HEK293 (cell line): ENCODE results near the gene TIGD4.

ENCODE experiments used
- CTCF ChIA-PET: fragments of 350-600 bp; formaldehyde crosslinking; extraction: SDS; loops from one replicate; lab custom pipeline; 2021; ENCODE audit warnings: antibody characterized with exemption; lab: Yijun Ruan, JAX
- POLR2A ChIA-PET: fragments of 300-600 bp; formaldehyde crosslinking; extraction: SDS; loops from one replicate; lab custom pipeline; 2020; ENCODE audit warnings: antibody characterized with exemption, inconsistent platforms; lab: Yijun Ruan, JAX
- H3K27ac ChIP-seq: fragments of 200-500 bp; sonication (Bioruptor generic); 2 replicates; pipeline ENCODE4 v1.5.1; 2014; ENCODE audit warnings: low read depth, low read length, control low read depth, inconsistent platforms; ENCODE audit errors: extremely low read depth
- H3K36me3 ChIP-seq, 2 experiments: fragments of 200-500 bp in 1 of 2; sonication (Bioruptor generic) in 1 of 2; 1 replicate in 1 of 2; 2 replicates in 1 of 2; pipeline ENCODE4 v1.5.1; 2014 to 2017; ENCODE audit warnings: inconsistent platforms in 2 of 2, low read length in 2 of 2; ENCODE audit not compliant: control insufficient read depth in 2 of 2, insufficient read depth in 1 of 2
- H3K4me1 ChIP-seq: fragments of 200-500 bp; sonication (Bioruptor generic); 2 replicates; pipeline ENCODE4 v1.5.1; 2014; ENCODE audit warnings: mild to moderate bottlenecking, low read length, inconsistent platforms; ENCODE audit not compliant: control insufficient read depth, insufficient read depth
- H3K4me3 ChIP-seq: 2 replicates; pipeline ENCODE4 v1.5.1; 2011; ENCODE audit warnings: low read depth, mild to moderate bottlenecking, control low read depth, low read length, moderate library complexity
- H3K9me3 ChIP-seq: fragments of 200-500 bp; sonication (Bioruptor generic); 2 replicates; pipeline ENCODE4 v1.5.1; 2014; ENCODE audit warnings: low read depth, low read length, inconsistent platforms; ENCODE audit not compliant: control insufficient read depth, insufficient read depth
- GLI4 ChIP-seq: fragments of 450-650 bp; formaldehyde crosslinking; IDR thresholded peaks from 2 replicates; pipeline ENCODE4 v1.5.1; 2016; ENCODE audit warnings: missing biosample characterization, missing genetic modification characterization
- GLIS2 ChIP-seq: fragments of 450-650 bp; formaldehyde crosslinking; IDR thresholded peaks from 2 replicates; pipeline ENCODE4 v1.5.1; 2016; ENCODE audit warnings: missing biosample characterization, missing genetic modification characterization
- PRDM6 ChIP-seq: fragments of 450-650 bp; formaldehyde crosslinking; IDR thresholded peaks from 2 replicates; pipeline ENCODE4 v1.5.1; 2017; ENCODE audit warnings: missing biosample characterization, missing genetic modification characterization
- SP2 ChIP-seq: fragments of 450-650 bp; formaldehyde crosslinking; IDR thresholded peaks from 2 replicates; pipeline ENCODE4 v1.5.1; 2016; ENCODE audit warnings: missing biosample characterization, missing genetic modification characterization
- ZBTB7A ChIP-seq: fragments of 450-650 bp; formaldehyde crosslinking; IDR thresholded peaks from 2 replicates; pipeline ENCODE4 v1.5.1; 2016; ENCODE audit warnings: low read depth, missing biosample characterization, missing genetic modification characterization
- ZNF146 ChIP-seq: fragments of 450-650 bp; formaldehyde crosslinking; IDR thresholded peaks from 2 replicates; pipeline ENCODE4 v1.5.1; 2016; ENCODE audit warnings: missing biosample characterization, missing genetic modification characterization
- ZNF350 ChIP-seq: fragments of 450-650 bp; formaldehyde crosslinking; IDR thresholded peaks from 2 replicates; pipeline ENCODE4 v1.5.0; 2017; ENCODE audit warnings: missing biosample characterization, mild to moderate bottlenecking, missing genetic modification characterization
- ZNF37A ChIP-seq: fragments of 450-650 bp; IDR thresholded peaks from 2 replicates; pipeline ENCODE4 v1.5.1; 2018; ENCODE audit warnings: missing biosample characterization, missing genetic modification characterization
- ZNF394 ChIP-seq: fragments of 450-650 bp; formaldehyde crosslinking; IDR thresholded peaks from 2 replicates; pipeline ENCODE4 v1.5.1; 2016; ENCODE audit warnings: missing biosample characterization, missing genetic modification characterization, mild to moderate bottlenecking, moderate library complexity, borderline replicate concordance
- ZNF449 ChIP-seq: fragments of 450-650 bp; formaldehyde crosslinking; IDR thresholded peaks from 2 replicates; pipeline ENCODE4 v1.5.1; 2017; ENCODE audit warnings: missing biosample characterization, mild to moderate bottlenecking, missing genetic modification characterization, moderate library complexity
- ZNF585B ChIP-seq: fragments of 450-650 bp; formaldehyde crosslinking; IDR thresholded peaks from 2 replicates; pipeline ENCODE4 v1.5.1; 2016; ENCODE audit warnings: missing biosample characterization, missing genetic modification characterization
- ZNF624 ChIP-seq: fragments of 450-650 bp; formaldehyde crosslinking; IDR thresholded peaks from 2 replicates; pipeline ENCODE4 v1.5.1; 2017; ENCODE audit warnings: missing biosample characterization, missing genetic modification characterization
- ZNF677 ChIP-seq: fragments of 450-650 bp; IDR thresholded peaks from 2 replicates; pipeline ENCODE4 v1.5.0; 2018; ENCODE audit warnings: missing biosample characterization, mild to moderate bottlenecking, missing genetic modification characterization, moderate library complexity
- ZNF707 ChIP-seq: fragments of 450-650 bp; formaldehyde crosslinking; IDR thresholded peaks from 2 replicates; pipeline ENCODE4 v1.5.1; 2016; ENCODE audit warnings: missing biosample characterization, missing genetic modification characterization
- ZNF768 ChIP-seq: fragments of 450-650 bp; formaldehyde crosslinking; IDR thresholded peaks from 2 replicates; pipeline ENCODE4 v1.5.1; 2018; ENCODE audit warnings: missing biosample characterization, mild to moderate bottlenecking, missing genetic modification characterization
- TF ChIP-seq, protein P1 (sequence below): fragments of 450-650 bp; formaldehyde crosslinking; conservative IDR thresholded peaks from 2 replicates; pipeline ENCODE4 v1.5.1; 2016; ENCODE audit warnings: low read depth, missing biosample characterization, missing genetic modification characterization

Gene TIGD4

GRCh38 chr4:152806501-152807125 is 27.1 kb upstream of the TIGD4 start:
- Histone ChIP-seq H3K9me3 (no peaks in the 10 kb centered on the region), H3K27ac (no peak overlapping the region), H3K4me1 (no peaks in the 10 kb centered on the region), H3K4me3 (no peak overlapping the region), H3K36me3 (no peaks in the 10 kb centered on the region; a peak in 1 of 3 replicates)
- POLR2A ChIA-PET, result no interaction called here
- no peak for TF ChIP-seq ZNF394 (tag by site-specific recombination)
- CTCF ChIA-PET, result no interaction called here

DNA sequence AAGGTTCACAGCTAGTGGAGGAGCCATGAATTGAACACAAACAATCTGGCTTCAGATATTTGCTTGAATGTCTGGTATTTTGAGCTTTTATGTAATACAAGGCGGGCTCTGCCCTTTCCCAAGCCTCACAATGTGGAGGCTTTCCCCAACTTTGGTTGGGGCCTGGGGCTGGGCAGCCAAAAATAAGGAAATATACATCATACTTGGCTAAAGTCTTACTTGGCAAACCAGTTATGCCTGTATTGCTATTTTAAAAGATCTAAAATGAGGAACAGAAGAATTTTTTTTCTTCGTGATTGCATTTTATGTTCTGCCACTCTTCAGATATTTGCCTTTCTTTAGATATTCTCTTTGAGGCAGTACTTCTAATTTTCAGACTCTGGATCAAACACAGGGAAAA is 26.3 kb upstream of the TIGD4 start:
- no peak overlapping the region for H3K27ac ChIP-seq
- no peaks in the 10 kb centered on the region for H3K4me1 ChIP-seq
- CTCF ChIA-PET, result no interaction called here
- TF ChIP-seq ZNF707 (no peak), SP2 (no peak), ZNF37A (tag by site-specific recombination) (no peak), ZNF677 (no peak), ZNF350 (tag by site-specific recombination) (no peak), ZNF585B (tag by site-specific recombination) (no peak), ZNF768 (no peak), ZNF624 (tag by site-specific recombination) (no peak), ZBTB7A (tag by site-specific recombination) (no peak), GLI4 (tag by site-specific recombination) (no peak), ZNF146 (tag by site-specific recombination) (no peak), PRDM6 (no peak), GLIS2 (tag by site-specific recombination) (no peak), ZNF449 (tag by site-specific recombination) (no peak)
- TF ChIP-seq, protein P1, sequence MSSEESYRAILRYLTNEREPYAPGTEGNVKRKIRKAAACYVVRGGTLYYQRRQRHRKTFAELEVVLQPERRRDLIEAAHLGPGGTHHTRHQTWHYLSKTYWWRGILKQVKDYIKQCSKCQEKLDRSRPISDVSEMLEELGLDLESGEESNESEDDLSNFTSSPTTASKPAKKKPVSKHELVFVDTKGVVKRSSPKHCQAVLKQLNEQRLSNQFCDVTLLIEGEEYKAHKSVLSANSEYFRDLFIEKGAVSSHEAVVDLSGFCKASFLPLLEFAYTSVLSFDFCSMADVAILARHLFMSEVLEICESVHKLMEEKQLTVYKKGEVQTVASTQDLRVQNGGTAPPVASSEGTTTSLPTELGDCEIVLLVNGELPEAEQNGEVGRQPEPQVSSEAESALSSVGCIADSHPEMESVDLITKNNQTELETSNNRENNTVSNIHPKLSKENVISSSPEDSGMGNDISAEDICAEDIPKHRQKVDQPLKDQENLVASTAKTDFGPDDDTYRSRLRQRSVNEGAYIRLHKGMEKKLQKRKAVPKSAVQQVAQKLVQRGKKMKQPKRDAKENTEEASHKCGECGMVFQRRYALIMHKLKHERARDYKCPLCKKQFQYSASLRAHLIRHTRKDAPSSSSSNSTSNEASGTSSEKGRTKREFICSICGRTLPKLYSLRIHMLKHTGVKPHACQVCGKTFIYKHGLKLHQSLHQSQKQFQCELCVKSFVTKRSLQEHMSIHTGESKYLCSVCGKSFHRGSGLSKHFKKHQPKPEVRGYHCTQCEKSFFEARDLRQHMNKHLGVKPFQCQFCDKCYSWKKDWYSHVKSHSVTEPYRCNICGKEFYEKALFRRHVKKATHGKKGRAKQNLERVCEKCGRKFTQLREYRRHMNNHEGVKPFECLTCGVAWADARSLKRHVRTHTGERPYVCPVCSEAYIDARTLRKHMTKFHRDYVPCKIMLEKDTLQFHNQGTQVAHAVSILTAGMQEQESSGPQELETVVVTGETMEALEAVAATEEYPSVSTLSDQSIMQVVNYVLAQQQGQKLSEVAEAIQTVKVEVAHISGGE (tag by site-specific recombination), result no peak
- H3K9me3 ChIP-seq, result no peaks in the 10 kb centered on the region
- no peak overlapping the region for H3K4me3 ChIP-seq
- POLR2A ChIA-PET, result no interaction called here
- H3K36me3 ChIP-seq, result no peaks in the 10 kb centered on the region; a peak in 1 of 3 replicates
